OCI-M2 (cell line): ENCODE data around the gene PAK6.

Experiments used
- DNase-seq: peaks from one replicate; lab custom pipeline; 2025; ENCODE audit not compliant: unreplicated experiment; lab: John Stamatoyannopoulos, UW

Gene PAK6

GRCh38 chr15:40290918-40291574 is 52.2 kb downstream of the PAK6 start:
- no peak for DNase-seq

- DNase-seq: no peak
These were observed 53.4 kb downstream of the PAK6 start for GRCh38 chr15:40292246-40292645.

GRCh38 chr15:40293006-40293405 is 54.1 kb downstream of the PAK6 start:
- no peak for DNase-seq

GRCh38 chr15:40293905-40294895 is 55.3 kb downstream of the PAK6 start:
- no peak for DNase-seq

GRCh38 chr15:40295297-40295696 is 56.4 kb downstream of the PAK6 start:
- no peak for DNase-seq

GRCh38 chr15:40295877-40296560 is 57.2 kb downstream of the PAK6 start:
- DNase-seq: no peak

- DNase-seq: no peak
These were observed 57.8 kb downstream of the PAK6 start for GRCh38 chr15:40296561-40297230.

- DNase-seq: no peak
These were observed 58.5 kb downstream of the PAK6 start for GRCh38 chr15:40297356-40297755.

GRCh38 chr15:40298216-40298935 is 59.5 kb downstream of the PAK6 start:
- DNase-seq: no peak

- no peak for DNase-seq
These were observed 61.5 kb downstream of the PAK6 start for GRCh38 chr15:40300367-40300766.

GRCh38 chr15:40300771-40301170 is 61.9 kb downstream of the PAK6 start:
- DNase-seq: no peak

GRCh38 chr15:40301467-40302179 is 62.8 kb downstream of the PAK6 start:
- no peak for DNase-seq

- DNase-seq: no peak
These were observed 63.5 kb downstream of the PAK6 start for GRCh38 chr15:40302288-40302886.

GRCh38 chr15:40302981-40303380 is 64.1 kb downstream of the PAK6 start:
- DNase-seq: no peak

GRCh38 chr15:40303576-40303975 is 64.7 kb downstream of the PAK6 start:
- no peak for DNase-seq

- no peak for DNase-seq
These were observed 66.4 kb downstream of the PAK6 start for GRCh38 chr15:40305281-40305680.

- no peak for DNase-seq
These were observed 67.5 kb downstream of the PAK6 start for GRCh38 chr15:40306371-40306770.

- no peak for DNase-seq
These were observed 68.0 kb downstream of the PAK6 start for GRCh38 chr15:40306908-40307307.

- DNase-seq: peak; percentile 14
These were observed 68.8 kb downstream of the PAK6 start, which contains the start of gene PLCB2 for GRCh38 chr15:40307421-40308211. PLCB2 (minus strand) TSS chr15:40307935; CDS start chr15:40307672, 263 bp downstream.
